Body of pancreas (tissue), 4 donors: ENCODE data around the gene STARD3.

ENCODE experiments used
- POLR2A ChIP-seq, 3 donors: fragments of 450-650 bp; IDR thresholded peaks; one replicate each; pipeline ENCODE4 v1.6.1; 2016; ENCODE audit warnings: antibody characterized with exemption in 3 of 3, mild to moderate bottlenecking in 2 of 3
- TF ChIP-seq, protein P1 (sequence below), 7 experiments: fragments of 450-650 bp in 4 of 7; fragments of 200-600 bp in 3 of 7; sonication (generic) in 3 of 7; IDR thresholded peaks; one replicate each; pipeline ENCODE4 v1.5.1; 2016 to 2019; ENCODE audit warnings: antibody characterized with exemption in 7 of 7

DNA sequence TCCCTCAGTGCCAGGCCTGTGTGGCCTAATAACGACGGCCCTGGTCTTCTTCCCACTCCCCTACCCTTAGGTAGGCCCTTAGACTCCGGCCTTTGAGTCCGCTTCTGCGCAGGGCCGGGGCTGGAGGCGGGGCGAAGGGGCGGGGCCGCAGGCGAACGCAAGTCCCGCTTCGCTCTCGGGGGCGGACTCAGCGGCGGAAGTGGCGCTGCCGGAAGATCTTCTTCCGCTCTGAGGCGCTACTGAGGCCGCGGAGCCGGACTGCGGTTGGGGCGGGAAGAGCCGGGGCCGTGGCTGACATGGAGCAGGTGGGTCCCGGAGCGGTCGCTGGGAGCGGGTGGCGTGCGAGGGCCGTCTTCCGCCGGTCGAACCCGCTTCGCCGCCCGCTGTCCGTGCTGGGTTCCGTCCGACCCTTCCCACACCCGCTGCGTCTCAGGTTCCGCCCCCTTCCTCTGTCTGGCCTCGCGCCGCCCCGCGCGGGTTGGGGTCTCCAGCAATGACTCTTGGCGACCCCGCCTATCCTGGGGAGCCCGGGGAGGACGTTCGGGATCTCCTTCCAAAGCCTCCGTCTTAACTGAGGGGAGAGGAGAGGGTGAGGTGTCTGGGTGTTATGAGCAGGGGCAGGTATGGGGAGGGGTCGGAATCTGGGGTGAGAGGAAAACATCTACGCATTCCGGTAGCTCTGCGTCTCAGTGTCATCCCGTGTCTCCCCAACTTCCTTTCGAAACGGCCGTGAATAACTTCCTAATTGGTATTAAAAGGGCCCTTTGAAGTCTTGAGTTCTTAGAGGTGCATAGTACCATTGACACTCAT is at the start of gene STARD3:
- TF ChIP-seq POLR2A (IDR thresholded peaks at IDR 0.05) = peak; percentile 13 to 67 (median 58)
- TF ChIP-seq, protein P1, sequence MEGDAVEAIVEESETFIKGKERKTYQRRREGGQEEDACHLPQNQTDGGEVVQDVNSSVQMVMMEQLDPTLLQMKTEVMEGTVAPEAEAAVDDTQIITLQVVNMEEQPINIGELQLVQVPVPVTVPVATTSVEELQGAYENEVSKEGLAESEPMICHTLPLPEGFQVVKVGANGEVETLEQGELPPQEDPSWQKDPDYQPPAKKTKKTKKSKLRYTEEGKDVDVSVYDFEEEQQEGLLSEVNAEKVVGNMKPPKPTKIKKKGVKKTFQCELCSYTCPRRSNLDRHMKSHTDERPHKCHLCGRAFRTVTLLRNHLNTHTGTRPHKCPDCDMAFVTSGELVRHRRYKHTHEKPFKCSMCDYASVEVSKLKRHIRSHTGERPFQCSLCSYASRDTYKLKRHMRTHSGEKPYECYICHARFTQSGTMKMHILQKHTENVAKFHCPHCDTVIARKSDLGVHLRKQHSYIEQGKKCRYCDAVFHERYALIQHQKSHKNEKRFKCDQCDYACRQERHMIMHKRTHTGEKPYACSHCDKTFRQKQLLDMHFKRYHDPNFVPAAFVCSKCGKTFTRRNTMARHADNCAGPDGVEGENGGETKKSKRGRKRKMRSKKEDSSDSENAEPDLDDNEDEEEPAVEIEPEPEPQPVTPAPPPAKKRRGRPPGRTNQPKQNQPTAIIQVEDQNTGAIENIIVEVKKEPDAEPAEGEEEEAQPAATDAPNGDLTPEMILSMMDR (IDR thresholded peaks at IDR 0.05) = peak in 1 of 7 experiments; percentile 25
